Measurements from ENCODE around the gene UBR2.
"Not testable (repeated sequence)": the region's sequence is repeated elsewhere in the genome, so short reads cannot be mapped to it uniquely, and the experiment has no call there.

UBR2 gene

DNA sequence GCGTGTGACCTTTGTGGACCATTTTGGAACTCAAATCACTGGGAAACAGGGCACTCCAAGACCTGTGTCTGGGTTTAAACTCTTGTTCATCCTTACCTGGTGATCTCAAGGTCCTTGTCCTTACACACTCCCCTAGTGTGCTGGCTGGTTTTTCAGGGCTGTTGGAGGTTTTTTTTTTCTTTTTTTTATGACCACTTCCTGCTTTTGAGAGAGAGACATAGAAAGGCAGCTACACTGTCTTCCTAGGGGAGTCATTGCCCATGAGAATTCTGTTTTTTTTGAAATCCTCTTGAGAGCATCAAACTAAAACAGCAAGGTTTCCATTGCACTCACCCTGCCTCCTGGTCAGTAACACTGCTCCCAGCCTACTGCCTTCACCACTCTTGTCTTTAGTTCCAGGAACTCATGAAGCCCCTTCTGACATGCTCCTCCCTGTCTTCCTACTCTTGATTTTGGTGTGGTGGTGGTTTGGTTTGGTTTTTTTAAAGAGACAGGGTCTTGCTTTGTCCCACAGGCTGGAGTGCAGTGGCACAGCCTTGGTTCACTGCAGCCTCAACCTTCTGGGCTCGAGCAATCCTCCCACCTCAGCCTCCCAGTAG lies 130.0 kb downstream of the UBR2 start:
- no peak for DNase-seq

DNA sequence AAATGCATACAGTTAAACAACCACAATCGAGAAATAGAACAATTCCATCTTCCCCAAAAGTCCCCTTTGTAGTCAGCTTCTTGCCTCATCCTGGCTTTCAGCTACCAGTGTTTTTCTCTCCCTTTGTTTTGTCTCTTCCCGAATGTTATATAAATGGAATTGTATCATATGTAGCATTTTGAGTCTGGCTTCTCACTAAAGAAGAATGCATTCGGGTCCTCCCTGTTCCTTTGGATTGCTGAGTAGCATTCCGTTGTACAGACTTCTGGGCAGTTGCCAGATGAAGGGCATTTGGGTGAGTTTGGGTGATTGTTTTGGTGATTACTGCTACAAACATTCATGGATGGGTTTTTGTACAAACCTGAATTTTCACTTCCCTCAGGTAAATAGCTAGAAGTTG lies 130.8 kb downstream of the UBR2 start:
- no peak for DNase-seq

DNA sequence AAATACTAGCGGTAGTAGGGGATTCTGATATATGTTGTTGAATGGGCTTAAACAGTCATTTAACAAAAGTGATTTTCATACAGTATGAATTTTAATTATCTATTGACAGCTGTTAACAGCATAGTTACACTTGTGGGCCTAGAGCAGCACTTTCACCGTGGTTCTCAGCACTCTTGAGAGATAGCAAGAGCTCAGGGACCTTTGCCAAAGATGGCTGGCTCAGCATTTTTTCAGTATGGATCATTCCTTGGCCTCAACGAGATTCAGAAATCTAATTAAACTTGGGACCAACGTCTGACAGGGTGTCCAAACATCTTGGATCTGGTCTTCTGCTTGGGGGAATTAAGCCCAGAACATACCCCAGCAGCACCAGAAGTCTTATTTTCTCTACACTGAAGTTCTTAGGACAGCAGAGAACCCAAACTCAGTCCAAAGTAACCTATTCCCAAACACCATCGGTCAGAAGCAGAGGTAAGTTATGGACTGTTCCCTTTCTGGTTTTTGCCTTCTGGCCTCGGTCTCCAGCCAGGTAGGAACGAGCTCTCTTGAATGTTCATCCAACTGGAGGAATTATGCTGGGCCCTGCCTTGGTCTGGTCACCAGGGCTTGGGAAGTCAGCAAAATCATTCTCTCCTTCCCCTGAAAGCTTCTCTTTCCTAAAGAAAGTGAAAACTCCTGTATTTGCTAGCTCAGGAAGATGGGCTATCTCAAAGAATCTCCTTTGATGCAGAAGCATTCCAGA lies 132.9 kb downstream of the UBR2 start:
- DNase-seq: no peak

DNA sequence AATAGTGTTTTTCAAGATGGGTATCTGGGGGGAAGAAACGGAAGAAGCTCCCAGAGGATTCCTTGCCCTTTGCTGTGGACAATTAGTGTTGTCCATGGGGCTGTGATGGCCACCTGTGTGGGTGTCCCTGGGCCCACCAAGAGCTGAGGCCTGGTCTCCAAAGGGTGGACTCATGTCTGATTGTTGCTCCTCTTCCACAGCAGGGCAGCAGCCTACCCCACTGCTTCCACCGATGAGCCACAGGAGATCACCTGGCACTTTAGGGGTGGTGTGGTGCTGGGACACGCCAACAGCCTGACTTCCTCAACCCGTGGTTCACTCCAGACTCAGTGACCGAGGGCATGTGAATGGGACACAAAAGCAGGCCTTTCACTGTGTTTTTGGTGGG lies 133.4 kb downstream of the UBR2 start:
- DNase-seq: no peak

DNA sequence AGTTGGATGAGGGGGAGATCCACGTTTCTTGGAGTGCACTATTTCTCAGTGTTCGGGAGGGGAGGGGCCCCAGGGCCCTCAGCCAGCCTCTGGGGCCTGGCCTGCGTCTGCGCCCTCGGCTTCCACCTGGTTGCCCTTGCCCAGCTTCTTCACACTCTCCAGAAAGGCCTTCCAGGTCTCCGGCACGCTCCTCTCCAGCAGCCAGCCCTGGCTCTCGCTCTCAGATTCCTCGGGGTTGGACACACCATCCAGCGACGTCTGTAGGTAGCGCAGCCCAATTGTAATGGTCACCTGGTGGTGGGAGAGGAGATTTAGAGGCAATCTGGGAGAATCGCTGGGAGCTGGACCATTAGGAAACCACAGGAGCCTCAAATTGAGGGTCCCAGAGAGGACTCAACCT lies 134.4 kb downstream of the UBR2 start:
- no peak for DNase-seq

DNA sequence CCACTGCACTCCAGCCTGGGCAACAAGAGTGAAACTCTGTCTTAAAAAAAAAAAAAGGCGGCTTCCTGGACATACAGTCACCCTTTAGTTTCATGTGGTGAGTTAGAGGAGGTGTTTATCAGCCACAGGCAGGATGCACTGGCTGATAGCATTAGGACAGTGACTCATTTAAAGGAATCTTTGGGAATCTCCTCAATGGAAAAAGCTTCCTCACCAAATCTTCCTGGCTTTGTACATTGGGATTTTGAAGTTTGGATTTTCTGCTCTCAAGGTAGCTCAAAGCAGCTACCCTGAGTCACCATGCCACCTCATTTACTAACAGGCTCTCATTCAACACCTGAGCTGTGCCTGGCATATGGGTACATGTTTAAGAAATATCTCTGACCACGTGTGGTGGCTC lies 138.4 kb downstream of the UBR2 start:
- no peak for DNase-seq

DNA sequence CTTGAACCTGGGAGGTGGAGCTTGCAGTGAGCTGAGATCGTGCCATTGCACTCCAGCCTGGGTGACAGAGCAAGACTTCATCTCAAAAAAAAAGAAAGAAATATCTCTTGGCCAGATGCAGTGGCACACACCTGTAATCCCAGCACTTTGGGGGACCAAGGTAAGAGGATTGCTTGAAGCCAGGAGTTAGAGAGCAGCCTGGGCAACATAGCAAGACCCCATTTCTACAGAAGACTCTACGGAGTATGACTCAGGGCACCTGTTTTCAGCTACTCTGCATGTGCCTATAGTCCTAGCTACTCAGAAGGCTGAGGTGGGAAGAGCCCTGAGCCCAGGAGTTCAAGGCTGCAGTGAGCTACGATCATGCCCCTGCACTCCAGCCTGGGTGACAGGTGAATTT lies 139.0 kb downstream of the UBR2 start:
- not testable (repeated sequence) for DNase-seq

DNA sequence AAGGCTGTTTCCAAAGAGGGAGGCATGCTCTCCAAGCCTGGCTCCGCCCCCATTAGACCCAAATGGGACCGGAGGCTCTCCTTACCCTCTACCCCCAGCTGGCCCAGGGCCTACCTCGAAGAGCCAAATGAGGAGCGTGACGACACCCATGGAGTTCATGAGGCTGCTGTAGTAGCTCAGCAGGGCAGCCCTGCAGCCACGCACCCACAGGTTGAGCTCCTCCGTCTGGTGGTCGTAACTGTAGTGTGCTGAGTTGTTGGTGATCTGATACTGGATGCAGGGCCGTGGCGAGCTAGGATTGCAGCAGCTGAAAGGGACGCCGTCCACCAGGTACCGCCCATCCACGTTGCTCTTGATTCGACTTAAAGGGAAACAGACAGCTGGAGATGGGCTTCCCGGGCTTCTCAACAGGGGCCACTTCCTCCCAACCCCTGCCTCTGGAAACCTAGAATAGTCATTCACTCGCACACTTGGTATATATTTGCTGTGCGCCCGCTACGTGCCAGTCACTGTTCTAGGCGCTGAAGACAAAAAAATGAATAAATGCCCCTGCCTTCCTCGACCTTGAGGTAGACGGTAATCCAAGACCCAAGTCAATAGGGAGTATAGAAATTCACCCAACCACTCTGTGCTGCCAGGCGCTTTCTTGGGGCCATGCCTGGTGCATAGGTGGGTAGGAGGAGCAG lies 140.6 kb downstream of the UBR2 start:
- DNase-seq: no peak

DNA sequence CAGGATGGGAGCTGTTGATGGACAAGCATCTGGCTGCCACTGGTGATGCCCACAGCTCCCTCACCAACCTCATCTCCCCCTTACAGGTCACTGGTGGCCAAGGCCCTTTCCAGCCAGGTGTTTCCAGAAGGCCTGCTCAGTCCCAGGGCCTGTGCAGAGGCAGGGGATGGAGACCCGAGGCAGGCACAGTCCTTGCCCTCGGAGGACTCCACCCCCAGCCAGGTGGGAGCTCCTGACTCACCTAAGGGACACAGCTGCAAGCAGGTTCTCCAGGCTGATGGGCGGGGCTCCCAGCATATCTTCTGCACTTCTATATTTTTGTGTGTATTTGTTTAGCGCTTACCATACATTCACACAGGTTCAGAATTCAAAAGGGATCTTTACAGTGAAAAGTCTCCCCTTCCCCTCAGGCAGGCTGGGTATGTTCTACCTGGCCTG lies 141.1 kb downstream of the UBR2 start:
- no peak for DNase-seq

DNA sequence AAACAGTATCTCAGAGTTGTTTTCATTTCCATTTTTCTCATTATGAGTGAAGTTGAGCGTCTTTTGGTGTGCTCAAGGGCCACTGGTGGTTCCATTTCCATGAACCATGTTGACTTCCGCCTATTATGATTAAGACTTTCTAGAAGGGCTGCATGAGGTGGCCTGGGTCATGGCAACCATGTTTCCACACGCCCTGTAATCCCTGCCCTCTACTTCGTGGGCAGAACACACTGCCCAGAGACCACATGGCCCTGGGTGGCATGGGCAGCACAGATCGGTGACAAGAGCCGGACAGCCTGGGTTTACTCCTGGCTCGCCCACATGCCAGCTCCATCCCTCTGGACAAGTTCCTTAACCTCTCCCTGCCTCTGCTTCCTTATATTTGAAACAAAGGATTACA lies 143.8 kb downstream of the UBR2 start:
- DNase-seq: no peak

DNA sequence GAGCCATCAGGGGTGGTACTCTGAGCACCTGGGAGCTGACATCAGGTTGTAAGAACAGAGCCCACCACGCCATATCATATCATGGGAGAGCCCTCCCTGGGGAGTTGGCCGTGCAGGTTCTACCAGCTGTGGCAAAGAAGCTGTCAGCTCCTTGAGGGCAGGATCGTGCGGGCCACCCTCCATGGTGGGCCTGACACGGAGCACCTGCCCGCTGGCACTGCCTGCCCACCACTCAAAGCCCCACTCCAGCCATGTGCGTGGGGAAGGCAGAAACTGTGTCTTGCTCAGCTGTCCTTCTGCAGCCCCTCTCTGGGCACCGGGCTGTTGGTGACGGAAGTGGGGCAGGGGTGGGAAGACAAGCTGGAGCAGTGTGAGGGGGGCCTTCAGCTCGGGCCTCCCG lies 144.3 kb downstream of the UBR2 start:
- DNase-seq: no peak

DNA sequence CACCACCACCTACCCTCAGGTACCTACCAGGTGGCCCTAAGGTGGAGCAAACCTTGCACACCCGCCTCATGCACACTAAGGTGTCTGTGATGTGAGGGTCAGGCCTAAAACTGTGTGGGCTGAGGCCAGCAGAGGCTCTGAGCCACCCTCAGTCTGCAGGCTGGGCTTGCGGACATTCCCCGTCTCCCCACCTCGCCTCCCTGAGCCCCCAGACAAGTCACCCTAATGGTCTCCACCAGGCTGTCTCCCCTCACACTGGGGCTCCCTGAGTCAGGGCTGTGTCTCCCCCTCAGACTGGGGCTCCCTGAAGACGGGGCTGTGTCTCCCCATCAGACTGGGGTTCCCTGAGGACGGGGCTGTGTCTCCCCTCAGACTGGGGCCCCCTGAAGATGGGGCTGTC lies 146.0 kb downstream of the UBR2 start:
- no peak for DNase-seq

DNA sequence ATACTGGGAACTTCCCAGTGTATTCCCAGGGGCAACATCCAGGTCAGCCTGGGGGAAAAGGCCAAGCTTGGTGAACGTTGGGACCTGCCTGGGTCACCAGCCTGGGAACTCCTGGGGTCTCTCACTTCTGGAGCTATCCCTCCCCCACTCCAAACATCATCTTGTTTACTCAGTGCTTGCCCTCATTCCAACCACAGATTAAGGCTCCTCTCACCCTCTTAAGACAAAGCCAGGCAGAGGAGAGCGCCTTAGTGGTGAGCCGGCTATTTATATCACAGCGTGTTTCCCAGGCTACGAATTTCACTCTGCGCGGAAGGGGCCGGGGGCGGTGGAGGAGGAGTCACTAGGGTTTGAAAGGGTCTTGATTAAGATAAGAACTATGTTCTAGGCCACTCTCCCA lies 146.5 kb downstream of the UBR2 start:
- no peak for DNase-seq

DNA sequence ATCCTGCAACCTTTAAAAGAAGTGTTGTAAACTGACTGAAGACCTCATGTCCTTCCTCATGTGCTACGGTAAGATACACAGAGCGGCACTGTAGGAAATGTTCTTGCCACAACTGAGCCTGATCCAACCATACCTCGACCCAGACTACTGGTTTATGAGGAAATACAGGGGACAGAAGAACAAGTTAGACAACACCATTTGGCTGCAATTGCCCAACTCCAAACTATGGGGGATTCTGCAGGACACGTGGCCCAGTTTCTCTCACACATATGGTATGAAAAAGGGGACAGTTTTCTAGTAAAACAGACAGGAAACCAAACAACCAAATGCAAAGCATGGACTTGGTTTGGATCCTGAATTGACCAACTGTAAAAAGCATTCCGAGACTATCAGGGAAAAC lies 148.1 kb downstream of the UBR2 start:
- DNase-seq: no peak

DNA sequence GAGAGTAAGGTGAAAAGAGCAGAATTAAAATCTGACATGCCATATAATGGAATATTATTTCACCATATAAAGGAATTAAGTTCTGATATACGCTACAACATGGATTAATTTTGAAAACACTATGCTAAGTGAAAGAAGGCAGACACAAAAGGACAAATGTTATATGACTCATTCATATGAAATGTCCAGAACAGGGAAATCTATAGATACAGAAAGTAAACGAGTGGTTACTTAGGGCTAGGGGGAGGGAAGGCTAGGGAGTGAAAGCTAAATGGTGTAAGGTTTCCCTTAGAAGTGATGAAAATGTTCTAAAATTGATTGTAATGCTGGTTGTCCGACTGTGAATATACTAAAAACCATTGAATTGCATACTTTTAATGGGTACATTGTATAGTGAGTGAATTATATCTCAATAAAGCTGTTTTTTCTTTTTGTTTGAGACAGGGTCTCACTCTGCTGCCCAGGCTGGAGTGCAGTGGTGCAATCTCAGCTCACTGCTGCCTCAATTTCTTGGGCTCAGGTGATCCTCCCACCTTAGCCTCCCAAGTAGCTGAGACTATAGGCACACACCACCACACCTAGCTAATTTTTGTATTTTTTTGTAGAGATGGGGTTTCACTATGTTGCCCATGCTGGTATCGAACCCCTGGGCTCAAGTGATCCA lies 150.4 kb downstream of the UBR2 start:
- DNase-seq: no peak

DNA sequence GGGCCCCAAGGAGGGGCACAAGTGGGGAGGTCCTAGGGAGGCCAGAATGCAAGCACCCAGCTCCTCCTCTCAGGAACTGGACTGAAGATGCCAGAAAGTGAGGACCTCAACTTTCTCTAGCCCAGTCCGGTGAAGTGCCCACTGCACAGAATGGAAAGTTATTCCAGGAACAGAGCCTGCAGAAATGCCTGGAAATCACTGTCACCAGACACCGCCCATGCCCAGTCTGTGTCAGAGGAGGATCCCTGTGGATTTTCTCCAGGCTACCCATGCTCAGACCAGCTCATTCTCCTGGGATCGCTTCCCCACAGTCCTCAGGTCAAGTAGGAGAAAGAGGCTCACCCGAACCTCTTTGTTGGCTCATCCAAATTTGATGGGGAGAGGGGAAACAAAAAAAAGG lies 152.0 kb downstream of the UBR2 start:
- DNase-seq: no peak

DNA sequence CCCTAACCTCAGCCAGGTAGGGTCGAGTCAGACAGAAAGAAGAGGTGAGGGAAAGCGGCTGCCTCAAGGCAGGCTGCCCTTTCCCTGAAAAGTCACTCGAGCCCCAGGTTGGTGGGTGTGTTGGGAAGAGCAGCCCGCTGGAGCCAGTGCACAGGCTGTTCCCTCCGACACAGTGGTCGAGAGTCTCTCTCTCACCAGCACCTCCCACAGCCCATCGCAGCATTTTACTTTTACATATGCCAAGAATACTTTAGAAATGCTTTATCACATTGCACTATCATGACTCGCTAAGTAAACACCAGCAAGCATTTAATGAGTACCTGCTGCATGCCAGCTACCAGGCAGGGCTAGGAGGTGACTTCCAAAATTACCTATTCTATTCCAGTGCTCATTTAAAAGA lies 156.9 kb downstream of the UBR2 start:
- DNase-seq: no peak

DNA sequence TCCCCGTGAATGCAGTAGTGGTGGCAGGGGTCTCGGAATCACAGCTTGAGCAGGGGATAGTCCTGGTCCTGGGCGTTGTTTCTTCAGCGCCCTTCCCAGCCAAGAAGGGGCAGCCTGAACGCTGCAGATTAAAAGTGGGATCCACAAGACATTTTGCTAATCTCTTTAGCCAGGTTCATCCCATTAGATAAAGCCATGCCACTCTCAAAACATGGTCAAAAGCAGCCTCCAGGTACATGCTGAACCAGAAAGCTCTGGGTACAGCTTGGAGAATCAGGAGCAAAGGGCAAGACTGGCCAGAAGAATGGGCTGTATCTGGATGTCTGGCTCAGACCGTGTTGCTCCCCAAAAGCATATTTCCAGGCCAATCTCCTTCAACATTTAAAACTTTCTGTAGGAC lies 158.7 kb downstream of the UBR2 start, which contains the start of gene PRPH2:
PRPH2 (minus strand) TSS at position 101 of the 400 bp plus-strand sequence. CDS start 263 bp downstream, outside the sequence.
- DNase-seq: no peak

DNA sequence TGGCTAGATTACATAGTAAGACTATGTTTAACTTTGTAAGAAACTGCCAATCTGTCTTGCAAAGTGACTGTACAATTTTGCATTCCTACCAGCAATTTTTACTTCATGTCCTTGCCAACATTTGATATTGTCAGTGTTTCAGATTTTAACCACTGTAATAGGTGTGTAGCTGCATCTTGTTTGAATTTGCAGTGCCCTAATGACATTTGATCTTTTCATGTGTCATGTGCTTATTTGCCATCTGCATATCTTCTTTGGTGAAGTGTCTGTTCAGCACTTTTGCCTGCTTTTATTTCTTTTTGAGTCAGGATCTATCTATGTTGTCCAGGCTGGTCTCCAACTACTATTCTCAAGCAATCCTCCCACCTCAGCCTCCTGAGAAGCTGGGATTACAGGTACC lies 161.0 kb downstream of the UBR2 start:
- DNase-seq: no peak

DNA sequence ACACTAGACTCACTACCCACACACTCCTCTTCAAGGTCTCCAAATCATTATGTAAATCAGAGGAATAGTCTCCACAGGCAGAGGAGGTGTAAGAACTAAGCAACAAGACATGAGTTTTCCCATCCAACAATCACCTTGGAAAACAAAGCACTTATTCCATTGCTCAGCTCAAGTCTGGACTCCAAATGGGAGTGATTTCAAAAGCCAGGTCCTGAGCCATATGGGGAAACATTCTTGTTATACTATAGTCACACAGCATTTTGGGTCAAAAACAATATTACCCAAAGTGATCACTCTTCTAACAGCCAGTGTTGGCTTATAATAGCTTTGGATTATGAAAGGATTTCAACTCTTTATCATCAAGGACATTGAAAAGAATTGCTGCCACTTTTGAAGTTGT lies 162.2 kb downstream of the UBR2 start:
- DNase-seq: no peak

DNA sequence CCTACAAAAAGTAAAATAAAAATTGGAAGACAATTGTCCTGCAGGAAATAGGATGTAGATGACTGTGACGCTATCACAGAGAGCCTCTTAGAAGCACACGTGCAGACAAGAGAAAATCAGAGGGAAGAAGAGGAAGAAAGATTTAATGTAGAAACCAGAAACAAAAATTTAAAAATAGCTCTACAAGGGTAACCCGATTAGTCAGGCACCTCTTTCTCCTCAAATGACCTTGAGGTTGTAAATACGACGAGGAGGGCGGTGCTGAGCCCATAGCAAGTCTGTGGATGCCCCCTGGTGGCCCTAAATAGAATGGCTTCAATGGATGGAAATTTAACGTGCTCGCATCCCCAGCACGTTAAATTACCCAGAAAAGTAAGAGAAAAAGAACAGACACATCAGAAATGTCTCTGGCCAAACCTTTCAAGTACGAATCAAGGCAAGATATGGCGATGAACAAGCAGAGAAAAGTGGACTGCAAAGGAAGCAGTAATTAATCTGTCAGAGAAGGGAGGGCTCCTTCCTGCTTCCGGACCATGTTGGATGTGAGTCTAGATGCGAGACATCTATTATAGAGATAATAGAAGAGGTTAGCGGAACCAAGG lies 162.8 kb downstream of the UBR2 start:
- DNase-seq: peak; percentile 64

DNA sequence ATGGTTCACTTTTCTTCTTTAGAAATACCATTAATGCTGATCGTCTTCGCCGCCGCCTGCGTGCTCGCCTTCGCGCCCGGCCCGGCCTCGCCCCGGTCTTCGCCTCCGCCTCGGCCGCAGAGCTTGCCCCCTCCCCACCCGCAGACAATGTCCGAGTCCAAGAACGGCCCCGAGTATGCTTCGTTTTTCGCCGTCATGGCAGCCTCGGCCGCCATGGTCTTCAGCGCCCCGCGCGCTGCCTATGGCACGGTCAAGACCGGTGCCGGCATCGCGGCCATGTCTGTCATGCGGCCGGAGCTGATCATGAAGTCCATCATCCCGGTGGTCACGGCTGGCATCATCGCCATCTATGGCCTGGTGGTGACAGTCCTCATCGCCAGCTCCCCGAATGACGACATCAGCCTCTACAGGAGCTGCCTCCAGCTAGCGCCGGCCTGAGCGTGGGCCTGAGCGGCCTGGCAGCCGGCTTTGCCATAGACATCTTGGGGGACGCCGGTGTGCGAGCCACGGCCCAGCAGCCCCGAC lies 163.3 kb downstream of the UBR2 start:
- DNase-seq: no peak

DNA sequence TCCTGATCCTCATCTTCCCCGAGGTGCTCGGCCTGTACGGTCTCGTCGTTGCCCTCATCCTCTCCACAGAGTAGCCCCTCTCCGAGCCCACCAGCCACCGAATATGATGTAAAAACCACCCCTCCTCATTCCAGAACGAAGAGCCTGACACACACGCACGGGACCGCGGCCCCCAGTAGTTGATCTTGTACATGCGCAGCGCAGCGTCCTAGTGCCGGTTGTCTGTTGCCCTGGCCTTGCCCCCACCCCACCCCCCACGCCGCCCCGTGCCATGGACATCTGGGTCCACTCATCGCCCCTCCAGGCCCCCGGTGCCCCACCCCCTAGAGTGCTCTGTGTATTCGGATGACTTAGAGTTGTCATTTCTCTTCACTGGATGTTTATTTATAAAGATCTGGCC lies 163.8 kb downstream of the UBR2 start:
- no peak for DNase-seq

Data from NCI-H1694 (cell line).